Measurements from ENCODE around the gene COL13A1.
A peak's percentile ranks its signal among the peaks of the same experiment; 100 is the strongest.

COL13A1 gene

DNA sequence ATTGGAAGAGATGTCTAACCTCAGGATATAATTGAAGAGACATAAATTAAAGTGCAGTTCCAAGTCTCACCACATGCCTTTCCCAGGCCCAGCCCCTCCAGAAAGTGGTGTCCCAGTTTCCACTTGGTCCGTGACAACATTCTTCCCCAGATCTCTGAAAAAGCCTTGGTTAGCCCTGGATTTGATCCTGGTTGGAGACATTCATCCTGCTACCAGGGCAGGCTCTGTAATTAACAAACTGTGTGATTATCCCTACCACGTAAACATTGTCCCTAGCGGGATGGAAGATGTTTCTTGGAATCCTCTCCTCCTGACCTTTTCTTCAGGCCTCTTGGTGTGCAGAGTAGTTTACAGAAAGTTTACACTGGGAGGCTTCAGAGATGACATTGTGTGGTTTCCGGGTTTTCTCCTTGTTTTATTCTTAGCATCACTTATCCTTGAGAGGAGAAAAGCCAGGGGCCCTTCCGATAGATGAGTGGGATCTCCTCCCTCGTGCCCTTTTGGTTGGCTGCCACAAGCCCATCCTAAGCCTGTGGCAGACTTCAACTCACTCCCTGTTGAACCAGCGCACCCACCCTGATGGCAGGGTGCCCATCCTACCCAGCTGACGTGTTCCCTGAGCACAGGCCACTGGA is 83.8 kb downstream of the COL13A1 start:
- DNase-seq (ENCODE audit: low read depth) = no peak

DNA sequence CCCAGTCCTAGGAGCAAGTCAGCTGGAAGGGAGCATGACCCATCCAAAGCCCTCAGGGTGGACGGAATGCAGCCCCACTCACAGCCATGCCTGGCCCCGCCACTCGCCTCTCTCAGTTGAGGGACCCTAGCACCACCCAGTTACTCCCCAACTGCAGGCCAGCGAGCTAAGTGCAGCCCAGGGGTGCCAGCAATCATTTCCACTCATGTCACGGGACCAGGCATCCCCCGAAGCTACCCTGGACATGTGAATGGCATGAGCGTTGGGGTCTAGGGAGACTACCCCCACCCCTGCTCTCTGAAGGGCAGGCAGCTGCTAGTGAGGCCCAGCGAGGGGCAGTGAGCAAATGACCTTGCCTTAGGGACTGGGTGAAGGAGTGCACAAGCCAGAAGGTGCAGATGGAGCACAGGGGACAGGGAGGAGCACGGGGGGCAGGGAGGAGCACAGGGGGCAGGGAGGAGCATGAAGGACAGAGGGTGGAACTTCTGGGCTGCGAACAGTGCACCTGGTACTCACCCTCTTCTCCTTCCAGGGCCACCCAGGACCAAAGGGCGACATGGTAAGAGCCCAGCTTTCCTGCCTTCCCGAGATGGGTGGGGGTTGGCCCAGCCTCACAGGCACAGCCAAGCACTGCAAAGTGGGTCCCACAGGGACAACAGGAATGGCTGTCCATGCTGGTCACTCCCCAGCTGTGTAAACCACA is 87.3 kb downstream of the COL13A1 start:
- no peak for DNase-seq (ENCODE audit: low read depth)

- no peak for DNase-seq (ENCODE audit: low read depth)
Observed at GRCh38 chr10:69890065-69890847, 88.5 kb downstream of the COL13A1 start.

DNA sequence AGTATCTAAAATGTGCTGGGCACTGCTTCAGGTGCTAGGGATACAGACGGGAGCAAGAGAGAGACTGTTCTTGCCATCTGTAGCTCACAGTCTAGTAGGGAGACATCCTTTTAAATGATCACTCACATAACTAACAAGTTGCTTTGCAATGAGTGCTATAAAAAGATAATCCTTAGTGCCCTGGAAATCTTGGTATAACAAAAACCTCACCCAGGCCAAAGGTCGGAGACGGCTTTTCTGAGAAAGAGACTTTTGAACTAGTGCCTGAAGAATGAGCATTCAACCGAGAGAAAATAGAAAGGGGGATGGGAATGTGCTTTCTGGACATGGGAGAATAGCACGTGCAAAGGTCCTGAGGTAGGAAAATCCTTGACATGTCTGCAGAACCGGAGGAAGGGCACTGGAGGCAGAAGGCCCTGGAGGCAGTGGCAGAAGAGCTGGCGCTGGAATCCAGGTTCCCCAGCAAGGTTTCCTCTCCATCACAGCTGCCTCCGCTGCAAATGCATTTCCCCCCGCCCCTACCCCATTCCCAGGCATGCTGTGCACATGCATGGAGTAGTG is 89.4 kb downstream of the COL13A1 start:
- no peak for DNase-seq (ENCODE audit: low read depth)

DNA sequence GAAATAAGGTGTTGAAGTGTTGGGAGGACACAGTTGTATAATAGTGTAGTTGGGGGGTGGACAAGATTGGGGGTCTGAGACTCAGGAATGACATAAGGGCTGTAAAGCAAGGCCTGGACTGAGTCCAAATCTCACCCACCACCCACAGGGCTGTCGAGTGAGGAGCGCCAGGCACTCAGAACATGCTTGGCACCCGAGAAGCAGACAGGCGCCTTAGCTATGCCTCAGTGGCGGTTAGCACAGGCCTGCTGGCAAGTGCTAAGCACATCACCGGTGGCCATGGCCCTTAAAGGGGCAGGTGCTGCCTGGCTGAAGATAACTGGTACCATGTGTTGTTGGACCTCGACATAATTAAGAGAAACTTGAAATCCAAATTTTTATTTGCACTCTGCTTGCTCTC is 90.7 kb downstream of the COL13A1 start:
- no peak for DNase-seq (ENCODE audit: low read depth)

DNA sequence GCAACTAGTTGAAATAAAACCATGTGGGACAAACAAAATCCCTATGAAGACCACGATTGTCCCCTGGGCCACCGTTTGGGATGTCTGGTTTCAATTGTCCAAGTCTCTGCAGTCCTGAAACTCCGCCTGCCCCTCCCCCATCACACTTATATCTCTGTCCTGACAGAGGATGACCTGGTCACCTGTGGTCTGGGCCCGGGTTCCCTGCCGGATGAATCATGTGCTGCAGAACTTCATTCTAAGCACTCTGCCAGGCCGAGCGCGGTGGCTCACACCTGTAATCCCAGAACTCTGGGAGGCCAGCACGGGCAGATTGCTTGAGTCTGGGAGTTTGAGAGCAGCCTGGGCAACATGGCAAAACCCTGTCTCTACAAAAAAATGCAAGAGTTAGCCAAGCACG is 91.1 kb downstream of the COL13A1 start:
- no peak for DNase-seq (ENCODE audit: low read depth)

GRCh38 chr10:69893271-69893900 is 91.7 kb downstream of the COL13A1 start:
- DNase-seq (ENCODE audit: low read depth) = no peak

DNA sequence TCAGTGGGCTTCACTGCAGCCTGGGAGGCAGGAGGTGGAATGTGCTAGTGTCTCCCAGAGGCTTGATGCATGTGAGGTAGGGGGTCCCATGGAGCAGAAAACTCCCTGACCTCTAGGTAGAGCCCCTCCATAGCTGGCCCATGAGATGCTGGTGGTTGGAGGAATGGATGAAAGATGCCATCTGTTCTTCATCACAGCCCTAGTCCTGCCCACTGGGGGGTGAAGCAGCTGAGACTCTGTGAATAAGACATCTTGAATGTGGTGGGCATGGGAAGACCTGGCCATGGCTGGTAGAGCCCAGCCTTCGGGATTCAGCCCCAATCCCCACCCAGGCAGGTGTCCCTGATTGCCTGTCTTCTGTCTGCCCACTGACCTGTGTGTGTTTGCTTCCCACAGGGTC is 92.5 kb downstream of the COL13A1 start:
- DNase-seq (ENCODE audit: low read depth) = no peak

GRCh38 chr10:69895759-69896158 is 94.1 kb downstream of the COL13A1 start:
- peak; percentile 31 for DNase-seq (ENCODE audit: low read depth)

- DNase-seq (ENCODE audit: low read depth) = no peak
Observed at GRCh38 chr10:69896606-69897231, 95.0 kb downstream of the COL13A1 start.

- no peak for DNase-seq (ENCODE audit: low read depth)
Observed at GRCh38 chr10:69897432-69897831, 95.7 kb downstream of the COL13A1 start.

- no peak for DNase-seq (ENCODE audit: low read depth)
Observed at GRCh38 chr10:69897999-69898398, 96.3 kb downstream of the COL13A1 start.

DNA sequence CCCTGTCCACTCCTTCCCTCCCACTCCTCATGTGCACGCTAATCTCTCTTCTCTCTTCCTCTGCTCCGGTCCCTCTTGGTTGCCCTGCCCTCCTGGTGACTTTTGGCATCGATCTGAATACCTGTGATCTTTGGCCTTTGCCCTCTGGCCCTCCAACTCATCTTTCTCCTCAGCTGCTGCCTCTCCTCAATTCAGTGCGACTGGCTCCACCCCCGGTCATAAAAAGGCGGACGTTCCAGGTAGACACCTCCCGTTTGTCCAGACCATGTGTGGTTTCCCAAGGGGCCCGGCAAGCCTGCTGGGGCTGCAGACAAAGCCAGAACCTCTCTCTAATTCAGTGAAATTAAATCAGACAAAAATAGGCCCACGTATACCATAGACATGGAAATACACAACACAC is 96.8 kb downstream of the COL13A1 start:
- DNase-seq (ENCODE audit: low read depth) = no peak

- no peak for DNase-seq (ENCODE audit: low read depth)
Observed at GRCh38 chr10:69898941-69899340, 97.2 kb downstream of the COL13A1 start.

DNA sequence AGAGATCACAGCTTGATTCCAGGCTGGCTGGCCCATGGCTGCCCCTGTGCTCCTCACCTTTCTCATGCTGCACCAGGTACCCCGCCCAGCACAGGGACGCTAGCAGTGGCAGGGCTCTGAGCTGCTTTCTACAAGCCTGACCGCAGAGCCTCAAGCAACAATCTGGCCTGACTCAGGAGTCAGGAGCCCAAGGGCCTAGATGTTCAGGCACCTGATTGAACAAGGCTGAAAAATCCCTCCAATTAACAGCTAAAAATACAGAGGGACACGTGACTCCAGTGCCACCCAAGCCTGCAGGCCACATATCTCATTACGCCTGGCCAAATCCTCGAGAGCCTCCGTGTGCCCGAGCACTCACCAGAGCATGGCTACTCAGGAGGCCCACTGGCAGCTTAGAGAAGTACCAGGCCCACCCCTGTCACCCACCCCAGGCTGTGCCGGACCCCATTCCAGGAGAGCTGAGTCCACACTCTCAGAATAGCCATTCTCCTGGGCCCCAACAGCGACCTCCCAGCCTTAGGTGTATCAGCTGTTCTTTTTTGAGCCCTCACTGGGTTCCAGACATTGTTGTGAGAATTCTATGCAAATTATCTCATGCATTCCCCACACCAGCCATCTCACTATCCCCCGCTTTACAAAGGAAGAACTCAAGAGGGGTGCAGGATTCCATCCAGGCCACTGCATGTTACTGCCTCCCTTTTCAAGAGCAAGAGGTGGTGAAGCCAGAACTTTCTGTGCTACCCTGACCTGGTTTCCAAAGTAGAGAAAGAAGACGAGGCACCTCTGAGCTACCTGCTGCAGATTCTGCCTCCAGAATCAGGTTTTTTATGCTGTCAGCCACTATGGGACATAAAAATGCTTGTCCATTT is 98.3 kb downstream of the COL13A1 start:
- no peak for DNase-seq (ENCODE audit: low read depth)

- DNase-seq (ENCODE audit: low read depth) = no peak
Observed at GRCh38 chr10:69901022-69901421, 99.3 kb downstream of the COL13A1 start.

DNA sequence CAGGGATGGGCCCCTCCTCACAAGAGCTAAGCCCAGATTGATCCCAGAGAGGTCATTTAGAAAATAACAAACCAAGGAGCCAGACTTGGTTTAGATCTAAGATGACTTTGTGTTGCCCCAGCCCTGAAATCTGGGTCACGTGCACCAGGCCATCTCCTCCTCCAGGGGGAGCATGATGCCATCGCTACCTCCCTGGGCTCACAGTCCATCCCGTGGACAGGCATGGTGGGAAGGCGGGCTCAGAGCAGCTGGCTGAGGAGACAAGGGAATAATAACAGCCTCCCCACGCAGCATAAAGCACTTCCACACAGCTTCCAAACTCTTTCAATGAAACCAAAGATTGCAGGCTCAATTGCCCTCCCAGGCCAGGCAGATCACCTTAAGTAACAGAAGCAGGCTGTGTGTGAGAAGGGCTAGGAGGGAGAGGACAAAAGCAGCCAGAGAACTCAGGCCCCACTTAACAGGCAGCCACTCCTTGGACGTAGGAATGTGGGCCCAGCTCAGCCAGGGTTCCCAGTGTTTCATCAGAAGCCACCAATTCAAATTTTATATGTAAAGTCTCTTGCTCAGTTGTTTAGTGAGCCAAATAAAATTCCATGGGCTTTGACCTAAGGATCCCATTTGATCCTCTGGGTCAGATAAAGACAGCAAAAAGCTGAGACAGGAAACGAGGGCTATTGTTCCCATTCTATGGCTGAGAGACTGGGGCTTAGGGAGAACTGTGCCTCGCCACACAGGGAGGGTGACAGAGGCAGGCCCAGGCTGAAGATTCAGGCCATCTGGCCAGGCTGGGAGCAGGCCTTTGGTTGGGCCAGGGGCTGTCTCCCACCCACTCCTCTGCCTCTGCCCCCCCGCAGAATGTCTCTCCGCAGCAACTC is 100.2 kb downstream of the COL13A1 start:
- peak; percentile 41 for DNase-seq (ENCODE audit: low read depth)

DNA sequence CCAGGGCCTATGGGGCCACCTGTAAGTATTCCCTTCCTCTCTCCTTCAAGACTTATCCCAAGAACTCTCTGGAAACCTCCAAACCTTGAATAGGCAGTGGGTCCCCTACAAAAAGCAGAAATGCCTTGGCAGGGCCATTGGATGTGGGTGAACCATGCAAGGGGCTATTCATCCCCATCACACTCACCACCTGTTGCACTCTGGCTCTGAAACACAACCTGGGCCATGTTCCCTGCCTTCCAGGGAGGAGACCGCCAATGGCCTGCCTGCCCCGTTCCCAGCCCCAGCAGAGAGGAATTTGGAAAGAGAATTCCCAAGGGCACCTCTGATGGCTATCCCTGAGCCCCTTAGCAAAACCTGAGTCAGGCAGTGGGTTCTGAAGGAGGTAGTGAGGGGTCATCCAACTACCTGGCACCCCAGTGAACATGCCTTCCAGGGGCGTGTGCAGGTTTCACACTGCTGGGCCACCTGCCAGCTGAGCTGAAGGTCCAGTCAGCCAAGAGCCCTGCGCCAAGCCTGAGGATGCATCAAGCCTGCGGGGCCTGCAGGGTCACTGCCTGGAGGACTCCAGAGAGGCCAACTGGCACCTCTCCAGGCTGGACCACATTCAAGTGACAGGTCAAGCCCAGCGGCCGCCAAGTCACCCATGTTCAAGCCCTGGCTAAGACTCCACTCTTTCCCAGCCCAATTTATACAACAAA is 101.3 kb downstream of the COL13A1 start:
- DNase-seq (ENCODE audit: low read depth) = no peak

GRCh38 chr10:69904533-69904932 is 102.8 kb downstream of the COL13A1 start:
- DNase-seq (ENCODE audit: low read depth) = no peak

Data from amniotic epithelial cell (primary cell).